Kidney epithelial cell (primary cell): ENCODE measurements around the gene SPI1. TPM values are rescaled to one million over a fixed set of nuclear protein-coding genes. Genes with fewer than 3 reads are reported as not detected.

Experiments used
- DNase-seq: peaks from one replicate; pipeline ENCODE4 v3.0.0-alpha.2; 2010; ENCODE audit warnings: low read depth
- H3K27me3 ChIP-seq: 2 replicates; pipeline ENCODE4 v1.6.0; 2011; ENCODE audit warnings: low read length; ENCODE audit not compliant: control insufficient read depth, insufficient read depth
- H3K36me3 ChIP-seq: 2 replicates; pipeline ENCODE4 v1.5.1; 2011; ENCODE audit warnings: low read length; ENCODE audit not compliant: control insufficient read depth, insufficient read depth
- H3K4me3 ChIP-seq: 2 replicates; pipeline ENCODE4 v1.5.1; 2011; ENCODE audit warnings: low read depth, mild to moderate bottlenecking, control low read depth, low read length
- CTCF ChIP-seq: IDR thresholded peaks from 2 replicates; pipeline ENCODE4 v1.5.1; 2011; ENCODE audit warnings: mild to moderate bottlenecking, moderate library complexity, low read length, control low read depth, inconsistent platforms; ENCODE audit not compliant: insufficient read depth, poor library complexity, severe bottlenecking
- total RNA-seq: library from RNA; depleted of rRNA; stranded (reverse); fragments of >200 nt; gene quantifications from 2 replicates; pipeline ENCODE4 v1.2.3, GENCODE V29; 2015

Gene SPI1
- total RNA-seq, 1 donor from 2014 or later = not detected

GRCh38 chr11:47407746-47408590 lies 29.6 kb upstream of the SPI1 start, which contains the start of gene SLC39A13:
Gene SLC39A13, plus strand, starts transcription at chr11:47408590. Its CDS starts 1,505 bp downstream, at chr11:47410095.
- no peaks in the 10 kb centered on the region for H3K36me3 ChIP-seq
- H3K4me3 ChIP-seq = peak within 1 kb of the TSS; percentile 80
- peak; percentile 65 for DNase-seq
- no peaks in the 10 kb centered on the region for H3K27me3 ChIP-seq
- TF ChIP-seq CTCF = no peak

- peak overlapping the region; percentile 53 for H3K4me3 ChIP-seq
- no peak for DNase-seq
- H3K36me3 ChIP-seq = no peaks in the 10 kb centered on the region
- no peaks in the 10 kb centered on the region for H3K27me3 ChIP-seq
- no peak for TF ChIP-seq CTCF
Measured at GRCh38 chr11:47406896-47407745, 28.8 kb upstream of the SPI1 start.

GRCh38 chr11:47403571-47403970 lies 25.2 kb upstream of the SPI1 start:
- H3K36me3 ChIP-seq = no peaks in the 10 kb centered on the region
- TF ChIP-seq CTCF = no peak
- DNase-seq = no peak
- H3K4me3 ChIP-seq = no peak overlapping the region
- H3K27me3 ChIP-seq = no peaks in the 10 kb centered on the region

- Histone ChIP-seq H3K27me3 (no peaks in the 10 kb centered on the region), H3K4me3 (no peak overlapping the region), H3K36me3 (no peaks in the 10 kb centered on the region)
- no peak for TF ChIP-seq CTCF
- DNase-seq = no peak
Measured at GRCh38 chr11:47403135-47403534, 24.8 kb upstream of the SPI1 start.

GRCh38 chr11:47400768-47401279 lies 22.5 kb upstream of the SPI1 start:
- no peak overlapping the region for H3K4me3 ChIP-seq
- no peak for TF ChIP-seq CTCF
- no peaks in the 10 kb centered on the region for H3K36me3 ChIP-seq
- no peak for DNase-seq
- no peaks in the 10 kb centered on the region for H3K27me3 ChIP-seq
